Right lobe of liver (tissue), 6 donors: ENCODE measurements around the gene LYPD4. TPM values are rescaled to one million over a fixed set of nuclear protein-coding genes. Genes with fewer than 3 reads are reported as not detected.

Source experiments
- ATAC-seq, 4 donors: fragments of 200-7000 bp; cut with Tn5 transposase; one replicate each; pipeline ENCODE4 v1.9.1; 2020; ENCODE audit warnings: mild to moderate bottlenecking in 4 of 4, moderate library complexity in 4 of 4
- DNase-seq, 3 donors: peaks; one replicate each; pipeline ENCODE4 v3.0.0-alpha.2; 2020
- H3K27ac ChIP-seq, 3 donors: fragments of 200-600 bp; one replicate each; pipeline ENCODE4 v1.8.0; 2022
- H3K27me3 ChIP-seq, 2 donors: fragments of 200-600 bp; one replicate each; pipeline ENCODE4 v1.8.0; 2022
- H3K36me3 ChIP-seq, 4 donors: fragments of 200-600 bp; sonication (generic) in 1 of 4; one replicate each; pipeline versions ENCODE4 v1.5.1 to v1.8.0; 2017 to 2022; ENCODE audit warnings: control low read depth in 1 of 4
- H3K4me1 ChIP-seq, 4 donors: fragments of 200-600 bp; sonication (generic) in 1 of 4; one replicate each; pipeline versions ENCODE4 v1.5.1 to v1.8.0; 2017 to 2022; ENCODE audit warnings: control low read depth in 1 of 4
- H3K4me3 ChIP-seq, 3 donors: fragments of 200-600 bp; one replicate each; pipeline ENCODE4 v1.8.0; 2022
- H3K9me3 ChIP-seq, 4 donors: fragments of 200-600 bp; sonication (generic) in 1 of 4; one replicate each; pipeline versions ENCODE4 v1.5.1 to v1.8.0; 2017 to 2022; ENCODE audit warnings: control low read depth in 1 of 4
- CTCF ChIP-seq, 4 donors: fragments of 200-600 bp in 3 of 4; fragments of 450-650 bp in 1 of 4; IDR thresholded peaks; one replicate each; pipeline versions ENCODE4 v1.5.1 to v1.8.0; 2016 to 2022; ENCODE audit warnings: antibody characterized with exemption in 4 of 4, mild to moderate bottlenecking in 2 of 4
- POLR2A ChIP-seq: fragments of 450-650 bp; IDR thresholded peaks from one replicate; pipeline ENCODE4 v1.6.1; 2017; ENCODE audit warnings: antibody characterized with exemption, mild to moderate bottlenecking
- WGBS: methylation state at CpG from one replicate; pipeline ENCODE4 v1.1.6; 2018; ENCODE audit warnings: low coverage, low lambda C conversion rate; ENCODE audit not compliant: insufficient coverage; ENCODE audit errors: missing lambda C conversion rate; 5-methylcytosine and 5-hydroxymethylcytosine counted together
- intact Hi-C, 2 donors: fragments of 100-400 bp; cut with DNase I; formaldehyde crosslinking; loops; one replicate each; pipeline versions ENCODE4 v1.11.2 to v1.14.1; 2022
- total RNA-seq, 6 experiments: library from RNA; depleted of rRNA in 2 of 6; stranded (reverse); fragments of >200 nt in 2 of 6; fragmentation: NEBNext Ultra II Directional in 3 of 6; extraction: Animal tissue kit (Norgen Biotek cat#: 25700) in 3 of 6; gene quantifications; one replicate each; pipeline versions ENCODE4 v1.1.0 to v1.2.4, GENCODE V29; 2016 to 2023
- donor health status: DM: no; HTN: yes; CAD: no.
- donor health status: DM: no; HTN: no; CAD: no.
- donor health status: DM: no; HTN: no; CAD: no.
- donor health status: DM: no; HTN: yes; CAD: no.
- donor health status: DM: no; HTN: yes; CAD: no.

LYPD4 gene
- total RNA-seq, 6 experiments from 2014 or later = not detected

DNA sequence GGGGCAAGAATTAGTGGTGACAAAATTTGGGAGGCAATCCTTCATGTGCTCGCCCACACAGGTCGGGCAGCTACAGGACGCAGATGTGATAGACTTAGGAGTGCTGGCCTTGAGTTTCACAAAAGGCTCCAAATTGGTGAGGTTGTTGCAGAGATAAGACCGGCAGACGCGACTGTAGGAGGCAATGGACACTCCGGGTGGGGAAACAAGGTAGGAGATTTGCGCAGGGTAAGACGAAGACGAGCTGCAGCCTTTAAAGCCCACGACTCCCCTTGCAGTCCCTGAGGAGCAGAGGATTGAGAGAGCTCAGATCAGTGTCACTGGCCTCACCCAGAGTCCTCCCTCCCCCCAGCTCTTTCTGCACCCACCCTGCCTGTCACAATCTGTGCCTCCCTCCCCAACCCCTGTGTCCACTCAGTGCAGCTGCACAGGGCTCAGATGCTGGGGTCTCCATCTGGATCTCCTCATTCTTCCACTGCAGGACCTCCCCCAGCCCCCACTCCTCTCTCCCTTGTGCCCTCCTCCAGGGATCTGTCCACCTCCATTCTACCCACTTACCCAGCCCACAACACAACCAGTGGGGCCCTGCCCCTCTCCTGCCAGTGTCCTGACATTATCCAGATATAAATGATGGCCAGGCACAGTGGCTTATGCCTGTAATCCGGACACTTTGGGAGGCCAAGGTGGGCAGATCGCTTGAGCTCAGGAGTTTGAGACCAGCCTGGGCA, 6.3 kb downstream of the LYPD4 start:
- H3K27me3 ChIP-seq = no peaks in the 10 kb centered on the region
- no peak overlapping the region for H3K4me3 ChIP-seq
- no peaks in the 10 kb centered on the region for H3K4me1 ChIP-seq
- 36% methylated on average over 11 of the region's 13 CpGs for WGBS
- TF ChIP-seq POLR2A = no peak
- no peak for TF ChIP-seq CTCF (IDR thresholded peaks at IDR 0.05)
- DNase-seq (no peak), ATAC-seq (no peak)
- intact Hi-C loops = no loop called here
- H3K27ac ChIP-seq = no peak overlapping the region
- H3K9me3 ChIP-seq = no peaks in the 10 kb centered on the region
- no peaks in the 10 kb centered on the region for H3K36me3 ChIP-seq

DNA sequence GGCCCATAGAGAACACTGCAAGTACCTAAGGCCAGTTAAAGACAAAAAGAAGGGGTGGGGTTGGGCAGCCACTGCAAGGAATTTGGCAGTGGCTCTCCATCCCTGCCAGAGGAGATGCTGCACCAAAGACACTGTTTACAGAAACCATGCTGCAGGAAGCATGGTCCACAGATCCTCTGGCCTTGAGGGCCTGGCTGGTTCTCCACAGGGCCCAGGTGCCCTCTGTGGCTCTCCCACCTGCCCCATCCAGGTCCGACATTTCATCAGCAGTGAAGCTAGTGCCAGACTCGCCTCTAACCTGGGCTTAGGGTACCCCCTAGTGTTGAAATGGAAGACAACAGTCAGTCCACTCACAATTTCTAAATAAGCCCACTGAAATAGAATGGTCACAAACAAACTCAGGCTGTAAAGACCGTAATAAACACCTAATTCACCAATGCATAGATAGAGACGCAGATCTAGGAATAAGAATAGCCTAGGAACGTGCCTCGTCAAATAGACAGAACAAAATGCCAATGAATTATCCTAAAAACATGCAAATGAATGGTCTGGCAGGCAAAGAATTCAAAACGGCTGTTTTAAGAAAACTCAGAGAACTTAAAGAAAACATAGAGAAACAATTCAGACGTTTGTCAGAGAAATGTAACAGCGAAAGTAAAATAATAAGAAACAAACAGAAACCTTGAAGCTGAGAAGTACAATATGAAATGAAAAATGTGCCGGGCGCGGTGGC, 23.3 kb downstream of the LYPD4 start:
- Histone ChIP-seq H3K4me3 (no peak overlapping the region), H3K36me3 (no peaks in the 10 kb centered on the region), H3K27ac (no peak overlapping the region), H3K4me1 (no peaks in the 10 kb centered on the region), H3K9me3 (no peaks in the 10 kb centered on the region), H3K27me3 (no peaks in the 10 kb centered on the region)
- DNase-seq (no peak), ATAC-seq (peak; percentile 69 to 84 (median 72))
- TF ChIP-seq POLR2A (no peak), CTCF (IDR thresholded peaks at IDR 0.05) (peak; percentile 51 to 66 (median 56))
- intact Hi-C loops = no loop called here
- 39% methylated on average over 10 of the region's 12 CpGs for WGBS

DNA sequence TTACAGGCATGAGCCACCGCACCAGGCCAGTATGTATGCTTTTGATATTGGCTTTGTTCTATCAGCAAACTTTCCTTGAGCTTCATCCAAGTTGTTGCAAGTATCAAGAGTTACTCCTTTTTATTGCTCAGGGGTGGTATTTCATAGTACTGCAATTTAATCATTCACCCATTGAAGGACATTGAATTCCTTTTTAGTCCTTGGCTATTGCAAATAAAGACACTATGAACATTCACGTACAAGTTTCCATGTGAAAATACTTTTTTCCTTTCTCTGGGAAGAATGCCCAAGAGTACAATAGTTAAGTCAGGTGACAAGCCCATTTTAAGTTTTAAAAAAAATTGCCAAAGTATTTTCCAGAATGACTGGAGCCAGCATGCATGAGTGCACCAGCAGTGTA, 27.7 kb downstream of the LYPD4 start:
- TF ChIP-seq POLR2A (no peak), CTCF (IDR thresholded peaks at IDR 0.05) (no peak)
- intact Hi-C loops = no loop called here
- DNase-seq = no peak
- Histone ChIP-seq H3K4me3 (no peak overlapping the region), H3K27me3 (no peaks in the 10 kb centered on the region), H3K36me3 (no peaks in the 10 kb centered on the region), H3K4me1 (no peaks in the 10 kb centered on the region), H3K9me3 (no peaks in the 10 kb centered on the region), H3K27ac (no peak overlapping the region)
- WGBS = 60% methylated on average over 2 of the region's 2 CpGs
- ATAC-seq = no peak

GRCh38 chr19:41815301-41815700, 29.2 kb downstream of the LYPD4 start:
- ATAC-seq = no peak
- no peak for TF ChIP-seq CTCF (IDR thresholded peaks at IDR 0.05)
- TF ChIP-seq POLR2A = no peak

More at GRCh38 chr19:41815301-41815700, 29.2 kb downstream of the LYPD4 start:
- Histone ChIP-seq H3K9me3 (no peaks in the 10 kb centered on the region), H3K36me3 (no peaks in the 10 kb centered on the region), H3K4me3 (no peak overlapping the region), H3K27me3 (no peaks in the 10 kb centered on the region), H3K27ac (no peak overlapping the region), H3K4me1 (no peaks in the 10 kb centered on the region)
- WGBS = 52% methylated on average over 4 of the region's 4 CpGs
- intact Hi-C loops = no loop called here
- peak in 1 of 3 donors; percentile 13 for DNase-seq
